HG03575 (cell line): ENCODE data around the gene UNC5C.
A peak's percentile ranks its signal among the peaks of the same experiment; 100 is the strongest.

Experiments
- ATAC-seq: cut with Tn5 transposase; IDR thresholded peaks from one replicate; pipeline ENCODE4 v1.9.1; 2021; ENCODE audit not compliant: unreplicated experiment, insufficient number of reproducible peaks, low FRiP score; ENCODE audit errors: extremely low read depth

The UNC5C gene

GRCh38 chr4:95548738-95549245 lies at the start of gene UNC5C:
Gene UNC5C, minus strand, starts transcription at chr4:95548973.
- no peak for ATAC-seq

GRCh38 chr4:95596676-95597075 lies 47.9 kb upstream of the UNC5C start:
- ATAC-seq, result no peak

GRCh38 chr4:95594629-95595028 lies 45.9 kb upstream of the UNC5C start:
- no peak for ATAC-seq

- no peak for ATAC-seq
Measured at GRCh38 chr4:95594013-95594412, 45.2 kb upstream of the UNC5C start.

- no peak for ATAC-seq
Measured at GRCh38 chr4:95591278-95591677, 42.5 kb upstream of the UNC5C start.

GRCh38 chr4:95590615-95591014 lies 41.8 kb upstream of the UNC5C start:
- ATAC-seq, result no peak

GRCh38 chr4:95585016-95585695 lies 36.4 kb upstream of the UNC5C start:
- no peak for ATAC-seq

- ATAC-seq, result no peak
Measured at GRCh38 chr4:95580226-95580625, 31.5 kb upstream of the UNC5C start.

GRCh38 chr4:95572304-95572991 lies 23.7 kb upstream of the UNC5C start:
- ATAC-seq, result no peak

- no peak for ATAC-seq
Measured at GRCh38 chr4:95571577-95571976, 22.8 kb upstream of the UNC5C start.

GRCh38 chr4:95563638-95564337 lies 15.0 kb upstream of the UNC5C start:
- ATAC-seq, result no peak

GRCh38 chr4:95560774-95561173 lies 12.0 kb upstream of the UNC5C start:
- no peak for ATAC-seq

GRCh38 chr4:95556207-95556859 lies 7.6 kb upstream of the UNC5C start:
- ATAC-seq, result no peak

- no peak for ATAC-seq
Measured at GRCh38 chr4:95552942-95553550, 4.3 kb upstream of the UNC5C start.

- no peak for ATAC-seq
Measured at GRCh38 chr4:95551653-95552052, 2.9 kb upstream of the UNC5C start.

- ATAC-seq, result no peak
Measured at GRCh38 chr4:95550115-95550987, 1.6 kb upstream of the UNC5C start.

GRCh38 chr4:95549246-95550114 lies 707 bp upstream of the UNC5C start:
- ATAC-seq, result peak; percentile 100
